Astrocyte of the cerebellum (primary cell): Measurements from ENCODE around the gene GAL3ST2.
"Not testable (repeated sequence)": the region's sequence is repeated elsewhere in the genome, so short reads cannot be mapped to it uniquely, and the experiment has no call there.

Source experiments
- DNase-seq: peaks from one replicate; pipeline ENCODE4 v3.0.0-alpha.2; 2011; ENCODE audit warnings: low read depth
- H3K4me3 ChIP-seq: 2 replicates; pipeline ENCODE4 v1.5.1; 2011; ENCODE audit warnings: mild to moderate bottlenecking, low read depth, low read length, moderate library complexity
- in situ Hi-C: cut with HindIII; loops from 2 replicates; pipeline ENCODE4 v1.10.0; 2017; ENCODE audit warnings: low sequenced_read_pairs
- TF ChIP-seq, protein P1 (sequence below): IDR thresholded peaks from 2 replicates; pipeline ENCODE4 v1.5.1; 2012; ENCODE audit warnings: low read length, low read depth, moderate library complexity, mild to moderate bottlenecking; ENCODE audit errors: missing control alignments

The GAL3ST2 gene

GRCh38 chr2:241776336-241777169 lies at the start of gene GAL3ST2:
GAL3ST2 (plus strand) TSS chr2:241776822; CDS start chr2:241776956, 134 bp downstream.
- in situ Hi-C loops, result no loop called here
- no peak within 1 kb of the TSS for H3K4me3 ChIP-seq
- TF ChIP-seq, protein P1, sequence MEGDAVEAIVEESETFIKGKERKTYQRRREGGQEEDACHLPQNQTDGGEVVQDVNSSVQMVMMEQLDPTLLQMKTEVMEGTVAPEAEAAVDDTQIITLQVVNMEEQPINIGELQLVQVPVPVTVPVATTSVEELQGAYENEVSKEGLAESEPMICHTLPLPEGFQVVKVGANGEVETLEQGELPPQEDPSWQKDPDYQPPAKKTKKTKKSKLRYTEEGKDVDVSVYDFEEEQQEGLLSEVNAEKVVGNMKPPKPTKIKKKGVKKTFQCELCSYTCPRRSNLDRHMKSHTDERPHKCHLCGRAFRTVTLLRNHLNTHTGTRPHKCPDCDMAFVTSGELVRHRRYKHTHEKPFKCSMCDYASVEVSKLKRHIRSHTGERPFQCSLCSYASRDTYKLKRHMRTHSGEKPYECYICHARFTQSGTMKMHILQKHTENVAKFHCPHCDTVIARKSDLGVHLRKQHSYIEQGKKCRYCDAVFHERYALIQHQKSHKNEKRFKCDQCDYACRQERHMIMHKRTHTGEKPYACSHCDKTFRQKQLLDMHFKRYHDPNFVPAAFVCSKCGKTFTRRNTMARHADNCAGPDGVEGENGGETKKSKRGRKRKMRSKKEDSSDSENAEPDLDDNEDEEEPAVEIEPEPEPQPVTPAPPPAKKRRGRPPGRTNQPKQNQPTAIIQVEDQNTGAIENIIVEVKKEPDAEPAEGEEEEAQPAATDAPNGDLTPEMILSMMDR, result no peak
- DNase-seq, result no peak

DNA sequence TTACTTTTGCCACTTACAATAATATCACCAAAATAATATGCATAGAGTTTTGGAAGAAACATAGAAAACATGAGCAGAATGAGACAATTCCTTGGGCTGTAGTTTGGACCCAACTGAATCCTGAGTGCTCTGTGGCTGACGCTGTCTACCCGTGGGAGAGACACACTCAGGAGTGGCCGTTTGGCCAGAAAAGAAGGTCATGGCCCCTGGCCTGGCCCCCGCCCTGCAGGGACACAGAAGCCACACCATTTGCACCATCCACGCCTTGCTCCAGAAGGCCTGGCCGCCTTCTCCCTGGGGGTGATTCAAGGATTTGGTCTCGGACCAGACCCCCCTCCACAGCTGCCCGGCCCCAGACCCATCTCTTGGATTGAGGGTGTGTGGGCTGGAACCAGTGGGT lies 48.6 kb upstream of the GAL3ST2 start:
- in situ Hi-C loops, result loop anchor here (10.0 kb wide), 1 partner anchor 53 kb away; no protein-coding TSS in a partner anchor
- H3K4me3 ChIP-seq, result no peak overlapping the region
- no peak for DNase-seq
- TF ChIP-seq, protein P1, result no peak

GRCh38 chr2:241728627-241729026 lies 48.0 kb upstream of the GAL3ST2 start:
- TF ChIP-seq, protein P1, result no peak
- no peak overlapping the region for H3K4me3 ChIP-seq
- in situ Hi-C loops, result loop anchor here (10.0 kb wide), 1 partner anchor 54 kb away; no protein-coding TSS in a partner anchor
- no peak for DNase-seq

DNA sequence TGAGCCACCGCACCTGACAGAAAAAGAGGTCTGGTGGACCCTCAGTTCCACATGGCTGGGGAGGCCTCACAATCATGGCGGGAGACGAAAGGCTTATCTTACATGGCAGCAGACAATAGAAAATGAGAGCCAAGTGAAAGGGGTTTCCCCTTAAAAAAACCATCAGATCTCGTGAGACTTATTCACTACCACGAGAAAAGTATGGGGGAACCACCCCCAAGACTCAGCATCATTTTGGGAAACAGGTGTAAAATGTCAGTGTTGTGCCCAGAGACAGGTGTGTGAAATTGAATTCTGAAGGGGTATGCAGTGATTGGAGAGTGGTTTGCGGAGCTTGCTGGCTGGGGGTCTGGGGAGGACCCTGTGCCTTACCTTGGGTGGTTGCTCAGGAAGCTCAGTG lies 46.8 kb upstream of the GAL3ST2 start:
- in situ Hi-C loops, result loop anchor here (10.0 kb wide), 1 partner anchor 55 kb away; no protein-coding TSS in a partner anchor
- no peak for DNase-seq
- TF ChIP-seq, protein P1, result no peak
- no peak overlapping the region for H3K4me3 ChIP-seq

GRCh38 chr2:241730671-241731293 lies 45.8 kb upstream of the GAL3ST2 start:
- in situ Hi-C loops, result no loop called here
- no peak for DNase-seq
- H3K4me3 ChIP-seq, result no peak overlapping the region
- TF ChIP-seq, protein P1, result no peak

GRCh38 chr2:241732513-241733186 lies 44.0 kb upstream of the GAL3ST2 start:
- in situ Hi-C loops, DNase-seq, H3K4me3 ChIP-seq: not testable (repeated sequence)
